ENCODE results near the gene APAF1. TPM values are rescaled to one million over a fixed set of nuclear protein-coding genes. Genes with fewer than 3 reads are reported as not detected.

APAF1 gene
- total RNA-seq, 3 donors from 2014 or later: 22.5 to 44.2 (median 41.9) TPM

DNA sequence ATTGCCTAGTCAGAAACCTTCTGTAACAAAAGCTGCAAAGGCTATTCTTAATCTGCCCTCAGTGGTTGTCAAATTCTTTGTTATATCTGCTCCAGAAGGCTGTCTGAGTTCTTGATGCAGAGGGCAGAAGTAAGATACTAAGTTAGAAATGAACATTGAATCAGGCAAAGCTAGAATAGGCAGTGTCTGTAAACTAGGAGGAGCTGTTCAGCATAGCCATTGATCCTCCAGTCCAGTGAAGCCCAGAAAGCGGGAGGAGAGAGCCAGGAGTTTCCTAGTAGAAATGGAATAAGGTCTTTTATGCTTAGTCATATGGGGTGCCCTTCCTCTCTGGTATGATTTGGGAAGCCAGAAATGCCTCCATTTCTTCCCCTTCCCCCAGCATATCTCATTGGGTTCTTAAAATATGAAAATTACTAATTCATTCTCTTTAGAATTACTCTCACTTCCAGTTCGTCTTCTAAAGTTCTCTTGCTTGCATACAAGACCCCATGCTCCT lies 76.2 kb downstream of the APAF1 start:
- H3K36me3 ChIP-seq (ENCODE audit: low read depth): no peaks in the 10 kb centered on the region
- TF ChIP-seq, protein P1, sequence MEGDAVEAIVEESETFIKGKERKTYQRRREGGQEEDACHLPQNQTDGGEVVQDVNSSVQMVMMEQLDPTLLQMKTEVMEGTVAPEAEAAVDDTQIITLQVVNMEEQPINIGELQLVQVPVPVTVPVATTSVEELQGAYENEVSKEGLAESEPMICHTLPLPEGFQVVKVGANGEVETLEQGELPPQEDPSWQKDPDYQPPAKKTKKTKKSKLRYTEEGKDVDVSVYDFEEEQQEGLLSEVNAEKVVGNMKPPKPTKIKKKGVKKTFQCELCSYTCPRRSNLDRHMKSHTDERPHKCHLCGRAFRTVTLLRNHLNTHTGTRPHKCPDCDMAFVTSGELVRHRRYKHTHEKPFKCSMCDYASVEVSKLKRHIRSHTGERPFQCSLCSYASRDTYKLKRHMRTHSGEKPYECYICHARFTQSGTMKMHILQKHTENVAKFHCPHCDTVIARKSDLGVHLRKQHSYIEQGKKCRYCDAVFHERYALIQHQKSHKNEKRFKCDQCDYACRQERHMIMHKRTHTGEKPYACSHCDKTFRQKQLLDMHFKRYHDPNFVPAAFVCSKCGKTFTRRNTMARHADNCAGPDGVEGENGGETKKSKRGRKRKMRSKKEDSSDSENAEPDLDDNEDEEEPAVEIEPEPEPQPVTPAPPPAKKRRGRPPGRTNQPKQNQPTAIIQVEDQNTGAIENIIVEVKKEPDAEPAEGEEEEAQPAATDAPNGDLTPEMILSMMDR (IDR thresholded peaks at IDR 0.05): no peak
- H3K4me3 ChIP-seq: no peak overlapping the region
- intact Hi-C loops (cut with DNase I, micrococcal nuclease): no loop called here
- DNase-seq: no peak
- no peak for ATAC-seq
- H3K4me1 ChIP-seq (ENCODE audit: low read depth): no peaks in the 10 kb centered on the region
- no peaks in the 10 kb centered on the region for H3K9me3 ChIP-seq

DNA sequence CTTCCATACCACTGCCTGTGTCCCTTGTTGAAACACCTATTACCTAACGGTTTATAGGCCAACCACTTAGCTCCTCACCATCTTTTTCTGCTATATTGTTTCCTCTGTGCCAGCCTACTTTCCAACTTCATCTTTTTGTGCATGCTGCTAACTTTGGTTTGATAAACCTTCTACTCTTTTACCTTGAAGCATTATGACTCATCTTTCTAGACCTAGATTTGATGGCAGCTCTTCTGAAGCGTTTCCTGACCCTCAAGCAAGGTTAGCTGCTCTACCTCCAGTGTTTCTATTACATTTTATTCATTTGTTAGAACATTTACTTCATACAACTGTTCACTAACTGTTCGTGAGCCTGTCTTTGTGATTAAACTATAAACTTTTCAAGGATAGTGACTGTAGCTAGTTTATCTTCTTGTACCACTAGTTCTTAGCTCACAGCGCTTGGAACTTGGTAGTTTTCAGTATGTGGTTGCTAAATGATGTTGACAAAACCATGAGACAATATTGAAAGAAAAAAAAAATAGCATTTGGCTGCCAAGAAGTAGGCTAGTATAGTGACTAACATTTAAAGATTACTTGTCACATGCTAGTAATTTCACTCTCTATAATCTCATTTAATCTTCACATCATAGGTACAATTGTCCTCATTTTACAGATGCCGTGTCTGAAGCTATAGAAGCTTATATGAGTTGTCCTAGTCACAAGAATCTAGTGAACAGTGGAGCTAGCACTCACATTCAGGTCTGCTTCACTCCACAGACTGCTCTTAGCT lies 79.5 kb downstream of the APAF1 start:
- ATAC-seq (no peak), DNase-seq (no peak)
- no peaks in the 10 kb centered on the region for H3K9me3 ChIP-seq
- peaks cover 6% of the 10 kb centered on the region for H3K36me3 ChIP-seq (ENCODE audit: low read depth)
- TF ChIP-seq, protein P1 (IDR thresholded peaks at IDR 0.05): no peak
- H3K4me3 ChIP-seq: no peak overlapping the region
- H3K4me1 ChIP-seq (ENCODE audit: low read depth): no peaks in the 10 kb centered on the region
- intact Hi-C loops (cut with DNase I, micrococcal nuclease): no loop called here

DNA sequence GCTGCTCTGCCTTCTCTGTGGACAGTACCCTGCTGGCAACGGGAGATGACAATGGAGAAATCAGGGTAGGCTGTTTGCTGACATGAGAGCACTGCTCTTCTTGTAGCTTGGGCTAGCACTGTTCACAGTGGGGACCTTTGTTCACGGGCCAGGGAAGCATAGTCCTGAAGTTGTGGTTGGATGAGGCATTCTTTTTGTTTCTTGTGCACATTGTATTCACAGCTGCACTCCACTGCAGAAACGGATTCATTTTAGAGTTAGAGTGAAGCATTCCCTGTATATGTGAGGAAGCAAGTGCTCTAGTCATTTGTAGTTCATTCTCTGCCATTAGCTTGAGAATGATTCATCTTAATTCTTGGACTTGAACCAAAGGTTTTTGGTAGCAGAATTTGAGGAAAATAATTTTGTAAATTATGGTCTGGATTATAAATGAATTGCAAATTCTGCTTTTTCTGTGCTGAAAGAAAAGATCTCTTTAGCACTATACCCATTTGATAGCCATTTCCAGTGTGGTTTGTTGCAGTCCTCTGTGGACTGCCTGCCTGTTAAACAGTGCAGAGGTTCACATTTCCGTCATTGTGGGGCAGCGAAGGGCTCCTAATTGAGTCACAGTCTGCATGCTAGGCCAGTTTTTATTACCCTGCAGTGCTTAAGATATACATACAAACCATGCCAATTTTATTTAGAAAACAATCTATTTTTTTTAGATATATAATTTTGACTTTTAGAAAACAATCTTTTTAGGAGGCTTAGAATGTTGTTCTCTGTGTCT lies 80.6 kb downstream of the APAF1 start:
- Histone ChIP-seq H3K4me1 (ENCODE audit: low read depth) (no peaks in the 10 kb centered on the region), H3K36me3 (ENCODE audit: low read depth) (peaks cover 6% of the 10 kb centered on the region), H3K9me3 (no peaks in the 10 kb centered on the region), H3K4me3 (no peak overlapping the region)
- ATAC-seq (peak; percentile 58), DNase-seq (peak in 1 of 3 donors; percentile 55)
- TF ChIP-seq, protein P1 (IDR thresholded peaks at IDR 0.05): no peak
- intact Hi-C loops (cut with DNase I, micrococcal nuclease): no loop called here

DNA sequence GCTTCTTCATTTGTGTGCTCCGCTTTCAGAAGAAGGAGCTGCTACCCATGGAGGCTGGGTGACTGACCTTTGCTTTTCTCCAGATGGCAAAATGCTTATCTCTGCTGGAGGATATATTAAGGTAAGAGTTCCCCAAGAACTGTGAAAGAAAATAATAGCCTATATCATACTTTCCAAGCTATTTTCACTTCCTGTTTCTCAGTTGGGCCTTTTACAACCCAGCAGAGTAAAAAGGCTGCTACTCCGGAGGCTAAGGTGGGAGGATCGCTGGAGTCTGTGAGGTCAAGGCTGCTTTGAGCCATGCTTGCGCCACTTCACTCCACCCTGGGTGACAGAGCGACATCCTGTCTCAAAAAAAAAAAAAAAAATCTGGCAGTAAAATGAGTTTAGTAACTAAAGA lies 82.1 kb downstream of the APAF1 start:
- intact Hi-C loops (cut with DNase I, micrococcal nuclease): no loop called here
- DNase-seq (no peak), ATAC-seq (no peak)
- no peak overlapping the region for H3K4me3 ChIP-seq
- no peaks in the 10 kb centered on the region for H3K9me3 ChIP-seq
- peaks cover 6% of the 10 kb centered on the region for H3K36me3 ChIP-seq (ENCODE audit: low read depth)
- TF ChIP-seq, protein P1 (IDR thresholded peaks at IDR 0.05): no peak
- H3K4me1 ChIP-seq (ENCODE audit: low read depth): no peaks in the 10 kb centered on the region

DNA sequence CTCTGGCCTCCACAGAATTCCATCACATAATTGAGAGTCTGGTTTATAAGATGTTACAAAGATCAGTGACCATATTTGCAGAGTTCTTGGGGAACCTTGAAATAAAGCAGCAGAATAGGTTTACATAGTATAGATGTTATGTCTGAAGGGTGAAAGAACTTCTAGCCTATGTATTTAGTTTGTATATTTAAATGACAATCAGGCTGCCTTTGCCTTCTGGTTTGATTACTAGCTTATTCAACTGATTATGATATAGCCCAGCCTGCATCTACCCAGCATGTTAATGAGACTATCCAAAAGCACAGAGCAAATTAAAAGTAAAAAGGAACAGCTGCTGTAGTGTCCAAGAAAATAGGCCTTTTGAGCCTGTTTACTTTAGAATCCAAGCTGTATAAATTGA lies 85.3 kb downstream of the APAF1 start:
- intact Hi-C loops (cut with DNase I, micrococcal nuclease): no loop called here
- ATAC-seq: no peak
- H3K36me3 ChIP-seq (ENCODE audit: low read depth): peaks cover 6% of the 10 kb centered on the region
- H3K9me3 ChIP-seq: no peaks in the 10 kb centered on the region
- no peak for DNase-seq
- TF ChIP-seq, protein P1 (IDR thresholded peaks at IDR 0.05): no peak
- no peak overlapping the region for H3K4me3 ChIP-seq
- no peaks in the 10 kb centered on the region for H3K4me1 ChIP-seq (ENCODE audit: low read depth)
